ENCODE measurements around the gene NTN1.

NTN1 gene

GRCh38 chr17:9006175-9006767 lies 15.0 kb upstream of the NTN1 start:
- no peak for DNase-seq

DNA sequence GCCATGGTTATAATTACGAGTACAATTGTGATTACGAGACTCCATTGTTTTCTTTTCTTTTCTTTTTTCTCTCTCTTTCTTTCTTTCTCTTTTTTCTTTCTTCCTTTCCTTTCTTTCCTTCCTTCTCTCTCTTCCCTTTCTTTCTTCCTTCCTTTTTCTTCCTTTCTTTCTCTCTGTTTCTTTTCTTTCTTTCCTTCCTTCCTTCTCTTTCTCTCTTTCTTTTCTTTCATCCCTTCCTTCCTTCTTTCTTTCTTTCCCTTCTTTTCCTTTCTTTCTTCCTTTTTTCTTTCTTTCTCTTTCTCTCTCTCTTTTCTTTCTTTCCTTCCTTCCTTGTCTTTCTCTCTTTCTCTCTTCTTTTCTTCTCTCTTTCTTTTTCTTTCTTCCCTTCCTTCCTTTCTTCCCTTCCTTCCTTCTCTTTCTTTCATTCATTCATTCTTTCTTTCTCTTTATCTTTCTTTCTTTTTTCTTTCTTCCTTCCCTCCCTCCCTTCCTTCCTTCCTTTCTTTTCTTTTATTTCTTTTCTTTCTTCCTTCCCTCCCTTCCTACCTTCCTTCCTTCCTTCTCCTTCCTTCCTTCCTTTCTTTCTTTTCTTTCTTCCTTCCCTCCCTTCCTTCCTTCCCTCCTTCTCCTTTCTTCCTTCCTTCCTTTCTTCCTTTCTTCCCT lies 14.1 kb upstream of the NTN1 start:
- DNase-seq, result no peak

- no peak for DNase-seq
Measured at GRCh38 chr17:9009096-9009495, 12.2 kb upstream of the NTN1 start.

DNA sequence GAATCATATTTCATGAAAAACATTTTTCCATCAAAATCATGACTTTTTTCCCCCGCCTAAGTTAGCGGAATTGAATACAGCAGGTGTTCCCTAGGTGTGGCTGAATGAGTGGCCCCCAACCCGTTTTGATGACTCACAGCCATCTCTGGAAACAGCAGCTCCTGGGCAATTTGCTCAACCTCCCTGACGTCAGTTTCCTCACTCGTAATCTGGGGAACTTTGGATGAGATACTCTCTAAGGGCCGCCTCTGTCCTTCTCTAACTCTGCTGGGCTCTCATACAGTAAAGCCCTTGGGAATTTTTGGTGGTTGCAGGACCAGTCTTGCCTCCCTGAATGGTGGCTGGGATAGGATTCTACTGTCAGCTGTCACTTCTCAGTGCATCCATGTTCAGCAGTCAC lies 11.6 kb upstream of the NTN1 start:
- no peak for DNase-seq

DNA sequence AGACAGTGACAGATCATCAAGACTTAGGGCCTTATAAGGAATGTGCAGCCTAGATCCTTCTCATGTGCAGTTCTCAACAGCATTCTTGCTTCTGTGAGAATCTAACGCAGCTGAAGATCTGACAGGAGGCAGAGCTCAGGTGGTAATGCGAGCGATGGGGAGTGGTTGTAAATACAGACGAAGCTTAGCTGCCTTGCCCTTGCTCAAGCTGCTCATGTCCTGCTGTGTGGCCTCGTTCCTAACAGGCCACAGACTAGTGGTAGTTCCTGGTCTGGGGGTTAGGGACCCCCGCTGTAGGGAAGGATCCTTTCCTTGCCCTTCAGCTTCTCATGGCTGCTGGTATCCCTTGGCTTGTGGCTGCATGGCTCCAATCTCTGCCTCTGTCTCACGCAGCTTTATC lies 10.3 kb upstream of the NTN1 start:
- no peak for DNase-seq

- DNase-seq, result no peak
Measured at GRCh38 chr17:9016941-9017552, 4.3 kb upstream of the NTN1 start.

- no peak for DNase-seq
Measured at GRCh38 chr17:9018726-9019125, 2.6 kb upstream of the NTN1 start.

DNA sequence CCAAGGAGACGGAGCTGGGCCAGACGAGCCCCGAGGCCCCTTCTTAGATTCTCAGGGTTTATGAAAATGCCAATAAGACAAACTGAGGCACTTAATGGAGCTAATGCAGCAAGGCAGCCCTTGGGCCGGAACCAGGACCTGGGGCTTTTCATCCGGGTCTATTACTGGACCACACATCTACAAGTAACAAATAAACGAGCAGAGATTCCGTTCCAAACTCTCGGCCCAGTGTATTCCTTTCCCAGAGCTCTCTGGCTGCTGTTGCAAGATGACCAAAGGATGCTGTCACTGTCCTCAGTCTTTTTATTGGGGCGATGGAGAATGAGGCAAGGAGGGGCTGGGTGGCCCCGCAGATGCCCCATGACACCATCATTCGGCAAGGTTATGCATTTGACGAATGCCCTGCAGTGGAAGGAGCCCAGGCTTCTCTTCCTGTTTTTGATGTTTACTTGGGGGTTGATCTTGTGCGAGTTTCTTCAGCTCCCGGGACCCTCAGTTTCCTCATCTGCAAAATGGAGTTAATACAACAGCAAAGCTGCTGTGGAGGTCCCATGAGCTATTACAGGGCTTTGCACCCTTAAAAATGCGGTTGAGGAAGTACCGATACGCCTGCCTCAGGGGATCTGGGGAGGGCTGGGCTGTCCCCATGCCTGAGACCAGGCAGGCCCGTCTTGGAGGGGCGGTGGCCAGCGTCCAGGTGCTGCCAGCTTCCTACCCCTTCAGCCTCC lies 1.1 kb upstream of the NTN1 start:
- no peak for DNase-seq

GRCh38 chr17:9020824-9021157 lies 519 bp upstream of the NTN1 start:
- DNase-seq, result no peak

DNA sequence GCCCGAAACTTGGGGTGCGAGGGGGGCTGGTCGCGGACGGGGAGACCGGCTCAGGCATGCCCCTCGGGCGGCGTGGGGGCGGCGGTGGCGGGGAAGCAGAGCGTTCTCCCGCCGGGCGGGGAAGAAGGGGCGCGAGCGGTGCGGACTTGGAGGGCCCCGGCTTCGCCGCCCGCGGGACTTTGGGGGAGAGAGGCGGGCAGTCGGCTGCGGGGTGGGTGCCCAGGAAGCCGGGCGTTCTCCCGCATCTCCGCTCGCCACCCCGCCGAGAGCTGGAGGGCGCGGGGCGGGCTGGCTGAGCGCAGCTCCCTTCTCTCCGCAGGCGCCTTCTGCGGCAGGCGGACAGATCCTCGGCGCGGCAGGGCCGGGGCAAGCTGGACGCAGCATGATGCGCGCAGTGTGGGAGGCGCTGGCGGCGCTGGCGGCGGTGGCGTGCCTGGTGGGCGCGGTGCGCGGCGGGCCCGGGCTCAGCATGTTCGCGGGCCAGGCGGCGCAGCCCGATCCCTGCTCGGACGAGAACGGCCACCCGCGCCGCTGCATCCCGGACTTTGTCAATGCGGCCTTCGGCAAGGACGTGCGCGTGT lies 772 bp downstream of the NTN1 start:
- no peak for DNase-seq

- DNase-seq, result no peak
Measured at GRCh38 chr17:9022573-9023391, 1.5 kb downstream of the NTN1 start.

DNA sequence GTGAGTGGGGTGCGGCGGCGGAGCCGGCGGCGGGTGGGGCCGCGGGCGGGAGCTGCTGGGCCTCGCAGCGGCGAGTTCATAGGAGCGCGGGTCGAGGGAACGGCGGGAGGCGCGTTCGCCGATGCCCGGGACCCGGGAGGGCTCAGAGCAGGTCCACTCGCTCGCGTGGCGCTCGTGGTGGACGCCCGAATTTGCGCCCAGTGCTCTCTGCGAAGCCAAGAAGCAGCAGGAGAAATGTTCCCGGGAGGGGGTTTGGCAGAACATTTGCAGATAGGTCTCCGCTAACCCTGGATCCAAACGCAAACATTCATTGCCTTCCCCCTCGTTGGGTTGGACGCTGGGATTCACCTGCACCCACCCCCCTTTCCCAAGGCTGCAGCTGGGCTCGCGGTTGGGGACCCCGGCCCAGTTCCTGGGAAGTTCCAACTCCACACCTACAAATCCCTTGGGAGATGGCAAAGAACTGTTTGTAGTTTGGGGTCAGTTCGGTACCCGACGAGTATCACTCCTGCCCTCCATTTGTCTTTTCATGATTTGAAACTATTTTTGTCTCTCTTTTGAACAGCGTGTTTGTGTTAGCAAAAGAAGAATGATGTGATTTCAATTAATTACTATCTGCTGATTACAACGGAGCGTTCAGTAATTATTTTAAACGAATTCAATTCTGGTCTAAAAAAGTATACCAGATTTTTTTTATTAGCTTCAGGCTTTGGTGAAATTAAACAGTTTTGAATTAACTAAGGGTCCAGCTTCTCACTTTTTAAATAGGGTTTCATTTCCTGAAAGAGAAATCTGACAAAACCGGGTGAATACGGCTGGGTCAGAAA lies 2.3 kb downstream of the NTN1 start:
- no peak for DNase-seq

DNA sequence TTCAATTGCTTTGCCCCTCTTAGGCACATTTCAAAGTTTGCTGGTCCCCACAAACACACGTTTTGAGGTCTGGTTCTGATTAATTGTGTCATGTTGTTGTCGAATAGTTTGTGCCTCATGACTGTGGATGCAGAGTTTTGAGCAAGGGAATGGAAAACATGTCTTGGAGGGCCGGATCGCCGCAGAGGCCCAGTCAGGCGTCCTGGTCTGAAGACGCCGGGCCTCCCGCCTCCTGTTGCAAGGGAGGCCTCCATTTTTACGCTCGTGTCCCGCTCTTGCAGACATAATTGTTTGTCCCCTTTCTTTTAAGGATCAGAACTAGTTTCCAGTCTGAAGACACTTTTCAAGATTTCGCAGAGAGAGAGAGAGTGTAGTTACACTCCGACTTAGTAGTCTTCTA lies 3.2 kb downstream of the NTN1 start:
- DNase-seq, result no peak

DNA sequence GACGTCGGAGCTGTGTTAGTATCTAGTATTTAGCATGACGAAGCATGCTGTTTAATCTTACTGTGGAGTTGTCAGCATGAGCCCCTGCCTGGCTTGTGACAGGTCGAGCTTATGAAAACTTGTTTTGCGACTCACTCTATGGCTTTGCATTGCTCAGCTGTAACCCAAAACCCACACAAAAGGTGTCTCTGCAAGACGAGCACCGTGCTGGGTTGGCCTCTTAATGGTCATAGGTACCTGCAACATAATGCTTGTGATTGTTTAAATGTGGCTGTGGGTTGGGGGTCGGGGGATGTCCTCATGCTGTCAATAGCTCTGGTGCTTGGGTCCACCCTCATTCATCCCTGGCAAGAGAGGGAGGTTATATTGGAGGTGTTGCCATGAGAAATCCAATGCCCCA lies 5.4 kb downstream of the NTN1 start:
- no peak for DNase-seq

GRCh38 chr17:9028202-9028987 lies 7.1 kb downstream of the NTN1 start:
- no peak for DNase-seq

- DNase-seq, result no peak
Measured at GRCh38 chr17:9028988-9029570, 7.8 kb downstream of the NTN1 start.

- no peak for DNase-seq
Measured at GRCh38 chr17:9032151-9032550, 10.8 kb downstream of the NTN1 start.

- no peak for DNase-seq
Measured at GRCh38 chr17:9032583-9032982, 11.3 kb downstream of the NTN1 start.

DNA sequence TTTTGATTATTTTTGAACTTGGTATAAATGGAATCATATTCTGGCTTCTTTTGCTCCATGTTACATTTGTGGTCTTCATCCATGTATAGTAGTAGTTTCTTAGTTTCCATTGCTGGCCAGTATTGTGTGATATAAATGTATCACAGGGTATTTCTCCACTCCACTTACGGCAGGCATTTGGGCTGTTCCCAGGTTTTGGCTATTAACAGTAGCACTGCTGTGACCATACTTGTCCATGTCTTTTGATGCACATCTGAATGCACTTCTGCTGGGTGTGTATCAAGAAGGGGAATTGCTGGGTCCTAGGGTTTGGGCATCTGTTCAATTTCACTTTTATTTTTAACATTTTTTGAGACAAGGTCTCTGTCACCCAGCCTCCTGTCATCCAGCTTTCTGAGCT lies 13.9 kb downstream of the NTN1 start:
- DNase-seq, result no peak

DNA sequence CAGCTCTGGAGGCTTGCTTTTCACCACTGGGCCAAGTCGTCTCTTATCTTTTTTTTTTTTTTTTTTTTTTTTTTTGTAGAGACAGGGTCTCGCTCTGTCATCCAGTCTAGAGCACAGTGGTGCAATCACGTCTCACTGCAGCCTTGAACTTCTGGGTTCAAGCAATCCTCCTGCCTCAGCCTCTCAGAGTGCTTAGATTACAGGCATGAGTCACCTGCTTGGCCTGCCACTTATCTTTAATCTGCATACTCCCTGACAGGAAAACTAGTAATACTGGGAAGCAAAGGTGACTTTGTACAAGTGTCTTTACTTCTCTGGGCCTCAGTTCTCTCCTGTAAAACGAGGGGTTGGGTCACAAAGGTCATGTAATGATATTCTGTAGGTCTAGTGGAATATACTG lies 15.0 kb downstream of the NTN1 start:
- DNase-seq, result no peak

- DNase-seq, result no peak
Measured at GRCh38 chr17:9037736-9038135, 16.4 kb downstream of the NTN1 start.
